Measurements from ENCODE around the gene SMG7. TPM values are rescaled to one million over a fixed set of nuclear protein-coding genes. Genes with fewer than 3 reads are reported as not detected.

The SMG7 gene
- total RNA-seq, 2 experiments from 2014 or later = 49.3 to 54.2 TPM

- Mint-ChIP-seq H3K27ac (no peak overlapping the region), H3K27me3 (ENCODE audit: low read depth) (peaks cover 2% of the 10 kb centered on the region), H3K4me1 (ENCODE audit: low read depth) (no peaks in the 10 kb centered on the region), H3K36me3 (ENCODE audit: low read depth) (no peaks in the 10 kb centered on the region), H3K9me3 (no peaks in the 10 kb centered on the region), H3K4me3 (no peak overlapping the region)
- intact Hi-C loops (cut with micrococcal nuclease) = no loop called here
- no peak for DNase-seq
- CTCF ChIA-PET = no interaction called here
Observed at GRCh38 chr1:183449223-183449770, 23.0 kb upstream of the SMG7 start.

GRCh38 chr1:183450093-183450492 lies 22.2 kb upstream of the SMG7 start:
- no peak for DNase-seq
- no peak overlapping the region for H3K27ac Mint-ChIP-seq
- intact Hi-C loops (cut with micrococcal nuclease) = no loop called here
- no peak overlapping the region for H3K4me3 Mint-ChIP-seq
- CTCF ChIA-PET = no interaction called here
- no peaks in the 10 kb centered on the region for H3K36me3 Mint-ChIP-seq (ENCODE audit: low read depth)
- no peaks in the 10 kb centered on the region for H3K4me1 Mint-ChIP-seq (ENCODE audit: low read depth)
- H3K9me3 Mint-ChIP-seq = no peaks in the 10 kb centered on the region
- H3K27me3 Mint-ChIP-seq (ENCODE audit: low read depth) = peaks cover 8% of the 10 kb centered on the region

GRCh38 chr1:183454377-183454776 lies 17.9 kb upstream of the SMG7 start:
- Mint-ChIP-seq H3K36me3 (ENCODE audit: low read depth) (no peaks in the 10 kb centered on the region), H3K9me3 (no peaks in the 10 kb centered on the region), H3K27me3 (ENCODE audit: low read depth) (peaks cover 16% of the 10 kb centered on the region), H3K4me1 (ENCODE audit: low read depth) (no peaks in the 10 kb centered on the region), H3K27ac (no peak overlapping the region), H3K4me3 (no peak overlapping the region)
- CTCF ChIA-PET = interaction anchor here (0.6 kb wide), 1 partner anchor 65 kb away, joined by 3 read pairs; no protein-coding TSS in a partner anchor
- DNase-seq = no peak
- intact Hi-C loops (cut with micrococcal nuclease) = no loop called here

- CTCF ChIA-PET = interaction anchor here (0.6 to 1.4 kb wide), 4 partner anchors 9 to 1822 kb away, joined by 3 to 6 read pairs (median 4); no protein-coding TSS in a partner anchor
- H3K4me3 Mint-ChIP-seq = no peak overlapping the region
- no peak overlapping the region for H3K27ac Mint-ChIP-seq
- H3K27me3 Mint-ChIP-seq (ENCODE audit: low read depth) = peaks cover 18% of the 10 kb centered on the region
- no peaks in the 10 kb centered on the region for H3K4me1 Mint-ChIP-seq (ENCODE audit: low read depth)
- no peak for DNase-seq
- intact Hi-C loops (cut with micrococcal nuclease) = no loop called here
- H3K36me3 Mint-ChIP-seq (ENCODE audit: low read depth) = no peaks in the 10 kb centered on the region
- no peaks in the 10 kb centered on the region for H3K9me3 Mint-ChIP-seq
Observed at GRCh38 chr1:183456826-183457225, 15.5 kb upstream of the SMG7 start.

- CTCF ChIA-PET = interaction anchor here (0.7 kb wide), 1 partner anchor 56 kb away, joined by 6 read pairs; no protein-coding TSS in a partner anchor
- intact Hi-C loops (cut with micrococcal nuclease) = no loop called here
- H3K4me1 Mint-ChIP-seq (ENCODE audit: low read depth) = no peaks in the 10 kb centered on the region
- H3K9me3 Mint-ChIP-seq = no peaks in the 10 kb centered on the region
- no peak for DNase-seq
- no peak overlapping the region for H3K27ac Mint-ChIP-seq
- peaks cover 22% of the 10 kb centered on the region for H3K27me3 Mint-ChIP-seq (ENCODE audit: low read depth)
- no peaks in the 10 kb centered on the region for H3K36me3 Mint-ChIP-seq (ENCODE audit: low read depth)
- no peak overlapping the region for H3K4me3 Mint-ChIP-seq
Observed at GRCh38 chr1:183457449-183457848, 14.8 kb upstream of the SMG7 start.

- H3K27ac Mint-ChIP-seq = no peak overlapping the region
- H3K36me3 Mint-ChIP-seq (ENCODE audit: low read depth) = no peaks in the 10 kb centered on the region
- no peaks in the 10 kb centered on the region for H3K9me3 Mint-ChIP-seq
- H3K4me1 Mint-ChIP-seq (ENCODE audit: low read depth) = no peaks in the 10 kb centered on the region
- H3K4me3 Mint-ChIP-seq = no peak overlapping the region
- intact Hi-C loops (cut with micrococcal nuclease) = no loop called here
- DNase-seq = no peak
- peaks cover 14% of the 10 kb centered on the region for H3K27me3 Mint-ChIP-seq (ENCODE audit: low read depth)
- CTCF ChIA-PET = interaction anchor here (0.7 kb wide), 1 partner anchor 87 kb away, joined by 3 read pairs; no protein-coding TSS in a partner anchor
Observed at GRCh38 chr1:183460596-183460995, 11.7 kb upstream of the SMG7 start.

GRCh38 chr1:183461350-183461749 lies 10.9 kb upstream of the SMG7 start:
- Mint-ChIP-seq H3K27me3 (ENCODE audit: low read depth) (peaks cover 14% of the 10 kb centered on the region), H3K27ac (no peak overlapping the region)
- intact Hi-C loops (cut with micrococcal nuclease) = no loop called here

GRCh38 chr1:183463566-183463965 lies 8.7 kb upstream of the SMG7 start:
- H3K36me3 Mint-ChIP-seq (ENCODE audit: low read depth) = no peaks in the 10 kb centered on the region
- CTCF ChIA-PET = no interaction called here
- intact Hi-C loops (cut with micrococcal nuclease) = no loop called here
- H3K27ac Mint-ChIP-seq = no peak overlapping the region
- peaks cover 3% of the 10 kb centered on the region for H3K4me1 Mint-ChIP-seq (ENCODE audit: low read depth)
- H3K4me3 Mint-ChIP-seq = no peak overlapping the region
- no peak for DNase-seq
- H3K27me3 Mint-ChIP-seq (ENCODE audit: low read depth) = peaks cover 8% of the 10 kb centered on the region
- no peaks in the 10 kb centered on the region for H3K9me3 Mint-ChIP-seq

More at GRCh38 chr1:183461350-183461749, 10.9 kb upstream of the SMG7 start:
- Mint-ChIP-seq H3K36me3 (ENCODE audit: low read depth) (no peaks in the 10 kb centered on the region), H3K4me1 (ENCODE audit: low read depth) (no peaks in the 10 kb centered on the region), H3K4me3 (no peak overlapping the region), H3K9me3 (no peaks in the 10 kb centered on the region)
- CTCF ChIA-PET = no interaction called here
- no peak for DNase-seq

- no peak overlapping the region for H3K4me3 Mint-ChIP-seq
Observed at GRCh38 chr1:183466781-183467180, 5.5 kb upstream of the SMG7 start.

GRCh38 chr1:183467687-183468086 lies 4.6 kb upstream of the SMG7 start:
- Mint-ChIP-seq H3K27me3 (ENCODE audit: low read depth) (no peaks in the 10 kb centered on the region), H3K9me3 (no peaks in the 10 kb centered on the region), H3K36me3 (ENCODE audit: low read depth) (peaks cover 3% of the 10 kb centered on the region), H3K4me3 (no peak overlapping the region), H3K4me1 (ENCODE audit: low read depth) (peaks cover 9% of the 10 kb centered on the region), H3K27ac (peak overlapping the region; percentile 43)
- CTCF ChIA-PET = interaction anchor here (0.7 kb wide), 1 partner anchor 37 kb away, joined by 3 read pairs; no protein-coding TSS in a partner anchor
- no peak for DNase-seq
- intact Hi-C loops (cut with micrococcal nuclease) = no loop called here

More at GRCh38 chr1:183466781-183467180, 5.5 kb upstream of the SMG7 start:
- Mint-ChIP-seq H3K9me3 (no peaks in the 10 kb centered on the region), H3K27me3 (ENCODE audit: low read depth) (peaks cover 4% of the 10 kb centered on the region), H3K27ac (no peak overlapping the region), H3K36me3 (ENCODE audit: low read depth) (no peaks in the 10 kb centered on the region), H3K4me1 (ENCODE audit: low read depth) (peaks cover 9% of the 10 kb centered on the region)
- intact Hi-C loops (cut with micrococcal nuclease) = no loop called here
- DNase-seq = no peak
- CTCF ChIA-PET = interaction anchor here (0.7 kb wide), 1 partner anchor 38 kb away, joined by 3 read pairs; no protein-coding TSS in a partner anchor

- CTCF ChIA-PET = interaction anchor here (0.6 to 1.0 kb wide), 4 partner anchors 14 to 165 kb away, joined by 3 to 6 read pairs (median 4); partner anchors contain the start of gene ARPC5
- no peaks in the 10 kb centered on the region for H3K27me3 Mint-ChIP-seq (ENCODE audit: low read depth)
- peak overlapping the region; percentile 99 for H3K27ac Mint-ChIP-seq
- peaks cover 24% of the 10 kb centered on the region for H3K4me1 Mint-ChIP-seq (ENCODE audit: low read depth)
- H3K4me3 Mint-ChIP-seq = peak overlapping the region; percentile 81
- intact Hi-C loops (cut with micrococcal nuclease) = loop anchor here (1.0 to 5.0 kb wide), 15 partner anchors 73 to 853 kb away; partner anchors contain the start of genes COLGALT2, NCF2 and TSEN15
- H3K36me3 Mint-ChIP-seq (ENCODE audit: low read depth) = peaks cover 7% of the 10 kb centered on the region
- H3K9me3 Mint-ChIP-seq = no peaks in the 10 kb centered on the region
- peak; percentile 94 for DNase-seq
Observed at GRCh38 chr1:183470147-183470960, 1.9 kb upstream of the SMG7 start.

GRCh38 chr1:183470961-183471742 lies 1.1 kb upstream of the SMG7 start:
- H3K4me3 Mint-ChIP-seq = peak overlapping the region; percentile 81
- peaks cover 7% of the 10 kb centered on the region for H3K36me3 Mint-ChIP-seq (ENCODE audit: low read depth)
- CTCF ChIA-PET = interaction anchor here (0.6 to 1.0 kb wide), 4 partner anchors 14 to 164 kb away, joined by 3 to 6 read pairs (median 4); partner anchors contain the start of gene ARPC5
- H3K4me1 Mint-ChIP-seq (ENCODE audit: low read depth) = peaks cover 24% of the 10 kb centered on the region
- peak; percentile 76 for DNase-seq
- no peaks in the 10 kb centered on the region for H3K27me3 Mint-ChIP-seq (ENCODE audit: low read depth)
- intact Hi-C loops (cut with micrococcal nuclease) = loop anchor here (1.0 to 5.0 kb wide), 17 partner anchors 72 to 1502 kb away; partner anchors contain the start of genes COLGALT2, NCF2 and TSEN15
- no peaks in the 10 kb centered on the region for H3K9me3 Mint-ChIP-seq
- peak overlapping the region; percentile 99 for H3K27ac Mint-ChIP-seq
